ENCODE measurements around the gene MICU1. TPM values are rescaled to one million over a fixed set of nuclear protein-coding genes. Genes with fewer than 3 reads are reported as not detected.

MICU1 gene
- total and polyA plus RNA-seq, 2 of the 13 experiments (the other 11 are each of a cell fraction or from before 2014, with no cell fraction given) = 32.5 to 56.1 TPM

GRCh38 chr10:72424561-72424960 lies 201.3 kb downstream of the MICU1 start:
- ATAC-seq = peak; percentile 35; the same call in 2 of the 3 replicates
- H3K4me2 ChIP-seq (ENCODE audit: low read depth, low read length) = no peak overlapping the region; the same call in 1 of the 2 replicates
- no peak overlapping the region for H3K9ac ChIP-seq (ENCODE audit: insufficient read depth, low read depth, low read length)
- no peak overlapping the region for H3K4me3 ChIP-seq (replicated peaks in 1 of 3; ENCODE audit: insufficient read depth in 1 of 3, low read depth in 2 of 3, low read length in 3 of 3)
- peaks cover 12 to 40% of the 10 kb centered on the region in 2 experiments for H3K36me3 ChIP-seq (replicated peaks in 1 of 2; ENCODE audit: control insufficient read depth in 1 of 2, insufficient read depth in 2 of 2, low read length in 2 of 2)
- no peak overlapping the region for H2AFZ ChIP-seq (ENCODE audit: low read length)
- peaks cover 20% of the 10 kb centered on the region for H3K4me1 ChIP-seq (ENCODE audit: insufficient read depth, low read length)
- no peak for FAIRE-seq
- intact Hi-C loops (cut with micrococcal nuclease; ENCODE audit: unreplicated experiment) (no loop called here), in situ Hi-C loops (cut with HindIII; ENCODE audit: extremely low pct_ligation_motif_present, low pct_unique_long_range_greater_than_20kb) (no loop called here)
- H3K9me3 ChIP-seq (ENCODE audit: low read length) = no peaks in the 10 kb centered on the region
- POLR2A ChIA-PET = no interaction called here
- H3K27ac ChIP-seq (ENCODE audit: extremely low read length, insufficient read depth, low read length) = peak overlapping the region; percentile 15
- DNase-seq (ENCODE audit: low spot score) = peak; percentile 5
- 94% methylated on average over 1 of the region's 1 CpG for WGBS (ENCODE audit: low lambda C conversion rate)
- H3K27me3 ChIP-seq (ENCODE audit: control insufficient read depth in 1 of 2, insufficient read depth in 2 of 2, low read length in 2 of 2) = no peaks in the 10 kb centered on the region
- no peaks in the 10 kb centered on the region for H3K79me2 ChIP-seq (ENCODE audit: insufficient read depth, low read length)
- no TSS peak for BruUV-seq (replicated peaks)
- H4K20me1 ChIP-seq (ENCODE audit: insufficient read depth, low read length) = no peaks in the 10 kb centered on the region
- CTCF ChIA-PET (ENCODE audit: low intra/inter-chr PET ratio, low total read pairs) = no interaction called here
- TF ChIP-seq ZNF629 (CRISPR knock-in tag; conservative IDR thresholded peaks at IDR 0.05) (peak; percentile 84), HNF4A (CRISPR knock-in tag; IDR thresholded peaks at IDR 0.05) (0 out of 2 replicates have a peak, but pooled peaks have one; percentile 19), RFXAP (CRISPR knock-in tag; IDR thresholded peaks at IDR 0.05; ENCODE audit: borderline replicate concordance) (no peak)

GRCh38 chr10:72423426-72423825 lies 202.5 kb downstream of the MICU1 start:
- intact Hi-C loops (cut with micrococcal nuclease; ENCODE audit: unreplicated experiment) = no loop called here
- ChIA-PET POLR2A (no interaction called here), CTCF (ENCODE audit: low intra/inter-chr PET ratio, low total read pairs) (no interaction called here)
- no peaks in the 10 kb centered on the region for H3K79me2 ChIP-seq (ENCODE audit: insufficient read depth, low read length)
- no peaks in the 10 kb centered on the region for H4K20me1 ChIP-seq (ENCODE audit: insufficient read depth, low read length)
- no peak overlapping the region for H3K4me2 ChIP-seq (ENCODE audit: low read depth, low read length)
- no peak for DNase-seq (ENCODE audit: low spot score)
- H3K27ac ChIP-seq (ENCODE audit: extremely low read length, insufficient read depth, low read length) = no peak overlapping the region
- in situ Hi-C loops (cut with HindIII; ENCODE audit: extremely low pct_ligation_motif_present, low pct_unique_long_range_greater_than_20kb) = no loop called here
- H3K27me3 ChIP-seq (ENCODE audit: control insufficient read depth in 1 of 2, insufficient read depth in 2 of 2, low read length in 2 of 2) = no peaks in the 10 kb centered on the region
- no peak for FAIRE-seq
- peaks cover 12 to 50% of the 10 kb centered on the region in 2 experiments for H3K36me3 ChIP-seq (replicated peaks in 1 of 2; ENCODE audit: control insufficient read depth in 1 of 2, insufficient read depth in 2 of 2, low read length in 2 of 2)
- no peak overlapping the region for H2AFZ ChIP-seq (ENCODE audit: low read length)
- peaks cover 20% of the 10 kb centered on the region for H3K4me1 ChIP-seq (ENCODE audit: insufficient read depth, low read length)
- no peak overlapping the region for H3K9ac ChIP-seq (ENCODE audit: insufficient read depth, low read depth, low read length)
- no TSS peak for BruUV-seq (replicated peaks)
- 97% methylated on average over 3 of the region's 3 CpGs for WGBS (ENCODE audit: low lambda C conversion rate)
- no peaks in the 10 kb centered on the region for H3K9me3 ChIP-seq (ENCODE audit: low read length)
- no peak overlapping the region for H3K4me3 ChIP-seq (replicated peaks in 1 of 3; ENCODE audit: insufficient read depth in 1 of 3, low read depth in 2 of 3, low read length in 3 of 3)
- no peak for ATAC-seq
- TF ChIP-seq ZFP36L1 (CRISPR knock-in tag; IDR thresholded peaks at IDR 0.05) (no peak), MAFF (IDR thresholded peaks at IDR 0.05; ENCODE audit: low read depth, low read length) (no peak), GTF2F1 (IDR thresholded peaks at IDR 0.05; ENCODE audit: low read length) (no peak), ZNF790 (CRISPR knock-in tag; IDR thresholded peaks at IDR 0.05; ENCODE audit: borderline replicate concordance) (no peak), LBX2 (CRISPR knock-in tag; IDR thresholded peaks at IDR 0.05; ENCODE audit: borderline replicate concordance) (no peak), MYNN (CRISPR knock-in tag; IDR thresholded peaks at IDR 0.05; ENCODE audit: low read depth) (no peak), HOXD1 (CRISPR knock-in tag; IDR thresholded peaks at IDR 0.05) (no peak), ZNF280B (CRISPR knock-in tag; IDR thresholded peaks at IDR 0.05; ENCODE audit: borderline replicate concordance) (no peak), EED (CRISPR knock-in tag; IDR thresholded peaks at IDR 0.05) (no peak), GZF1 (CRISPR knock-in tag; IDR thresholded peaks at IDR 0.05) (no peak), ZNF17 (CRISPR knock-in tag; IDR thresholded peaks at IDR 0.05) (no peak), EEA1 (CRISPR knock-in tag; IDR thresholded peaks at IDR 0.05; ENCODE audit: borderline replicate concordance) (no peak), HNF1B (CRISPR knock-in tag; IDR thresholded peaks at IDR 0.05) (no peak)

All from HepG2 (cell line).